Left hindlimb (tissue), 1 donor: ENCODE data around the gene SHROOM3.

Experiments used
- DNase-seq: peaks from one replicate; pipeline ENCODE4 v3.0.0-alpha.2; 2018

The SHROOM3 gene

GRCh38 chr4:76729460-76729859, 294.4 kb downstream of the SHROOM3 start:
- DNase-seq = no peak

GRCh38 chr4:76729980-76730379, 295.0 kb downstream of the SHROOM3 start:
- DNase-seq = no peak

- no peak for DNase-seq
Observed at GRCh38 chr4:76732246-76732645, 297.2 kb downstream of the SHROOM3 start.

DNA sequence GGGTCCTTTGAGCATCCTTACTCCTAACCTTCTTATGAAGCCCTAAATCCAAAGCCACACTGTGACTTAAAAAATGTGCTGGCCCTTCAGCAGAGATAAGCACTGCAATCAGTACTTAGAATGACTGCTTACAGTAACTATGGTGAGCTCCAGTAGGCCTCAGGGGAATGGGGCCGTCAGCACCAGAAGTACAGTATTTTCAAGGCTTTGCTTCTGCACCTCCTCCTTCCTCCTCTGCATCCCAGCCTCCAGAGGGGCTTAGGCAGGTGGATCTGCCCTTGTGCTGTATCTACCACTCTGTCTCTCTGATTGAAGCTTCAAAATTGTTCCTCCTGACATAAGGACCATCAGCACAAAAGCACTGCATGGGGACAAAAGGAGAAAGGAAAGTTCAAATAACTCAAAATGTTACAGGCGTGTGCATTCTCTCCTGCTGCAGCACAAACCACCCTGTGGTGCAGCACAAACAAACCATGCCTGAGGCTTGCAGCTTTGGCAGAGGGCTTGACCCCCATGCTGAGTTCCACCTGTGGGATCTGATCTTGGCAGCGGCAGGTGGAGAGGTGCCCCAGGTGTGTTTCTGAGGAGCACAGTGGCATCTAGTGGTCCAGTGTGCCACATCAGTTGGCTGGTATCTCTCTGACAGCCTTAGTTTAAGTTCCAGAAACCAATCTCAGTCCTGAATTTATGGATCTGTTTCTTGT, 298.2 kb downstream of the SHROOM3 start:
- no peak for DNase-seq

- DNase-seq = no peak
Observed at GRCh38 chr4:76736414-76736813, 301.4 kb downstream of the SHROOM3 start.

DNA sequence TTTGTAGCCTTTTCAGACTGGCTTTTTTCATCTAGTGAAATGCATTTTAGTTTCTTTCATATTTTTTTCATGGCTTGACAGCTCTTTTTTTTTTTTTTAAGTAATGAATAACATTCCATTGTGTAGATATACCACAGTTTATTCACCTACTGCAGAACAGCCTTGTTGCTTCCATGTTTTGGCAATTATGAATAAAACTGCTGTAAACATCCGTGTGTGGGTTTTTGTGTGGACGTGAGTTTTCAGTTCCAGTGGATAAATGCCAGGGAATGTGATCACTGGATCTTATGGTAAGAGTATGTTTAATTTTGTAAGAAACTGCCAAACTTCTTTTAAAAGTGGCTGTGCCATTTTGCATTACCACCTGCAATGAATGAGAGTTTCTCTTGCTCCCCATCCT, 302.2 kb downstream of the SHROOM3 start:
- DNase-seq = no peak

- no peak for DNase-seq
Observed at GRCh38 chr4:76737771-76738085, 302.7 kb downstream of the SHROOM3 start.

DNA sequence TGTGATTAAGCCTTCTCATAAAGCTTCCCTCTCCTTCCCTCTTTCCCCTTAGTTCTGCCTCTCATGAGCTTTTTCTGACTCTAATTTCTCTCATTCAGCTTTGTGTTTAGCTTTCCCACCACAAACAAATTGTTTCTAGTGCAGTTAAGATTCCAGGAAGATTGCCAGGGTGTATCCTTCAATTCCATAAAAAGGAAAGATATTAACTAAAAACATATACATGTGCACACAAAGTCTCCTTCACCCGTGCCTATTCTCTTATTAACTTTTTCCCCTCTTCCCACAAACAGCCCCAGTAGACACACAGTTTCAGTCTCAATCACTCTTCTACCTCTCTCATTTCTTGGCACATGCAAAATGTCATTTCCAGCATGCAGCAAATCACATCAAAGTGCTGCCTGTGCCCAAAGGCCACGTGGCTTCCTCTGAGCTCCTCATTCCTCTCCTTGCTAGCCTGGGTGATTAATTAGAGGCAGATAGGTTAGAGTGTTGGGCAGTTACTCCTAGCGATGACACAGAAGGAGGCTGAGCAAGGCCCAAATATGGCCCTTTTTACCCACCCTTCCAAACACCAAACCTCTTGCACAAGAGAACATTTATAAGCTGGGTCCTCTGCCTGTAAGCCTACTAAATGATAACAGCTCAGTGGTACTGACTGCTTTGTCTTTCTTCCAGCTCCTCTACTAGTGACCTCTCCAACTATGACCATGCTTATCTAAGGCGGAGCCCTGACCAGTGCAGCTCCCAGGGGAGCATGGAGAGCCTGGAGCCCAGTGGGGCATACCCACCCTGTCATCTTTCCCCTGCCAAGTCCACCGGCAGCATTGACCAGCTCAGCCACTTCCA, 303.3 kb downstream of the SHROOM3 start:
- no peak for DNase-seq

GRCh38 chr4:76740192-76740591, 305.2 kb downstream of the SHROOM3 start:
- DNase-seq = no peak

GRCh38 chr4:76740866-76741662, 306.0 kb downstream of the SHROOM3 start:
- no peak for DNase-seq

DNA sequence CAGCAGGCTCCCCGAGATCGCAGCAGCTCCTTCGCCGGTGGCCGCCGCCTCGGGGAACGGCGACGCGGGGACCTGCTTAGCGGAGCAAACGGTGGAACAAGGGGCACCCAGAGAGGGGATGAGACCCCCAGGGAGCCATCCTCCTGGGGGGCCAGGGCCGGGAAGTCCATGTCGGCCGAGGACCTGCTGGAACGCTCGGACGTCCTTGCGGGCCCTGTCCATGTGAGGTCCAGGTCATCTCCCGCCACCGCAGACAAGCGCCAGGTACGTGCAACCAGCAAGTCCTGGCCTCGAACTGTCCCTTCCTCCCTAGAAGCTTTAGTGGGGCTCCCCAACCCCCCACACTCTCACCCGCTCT, 306.6 kb downstream of the SHROOM3 start:
- no peak for DNase-seq

GRCh38 chr4:76744241-76744921, 309.4 kb downstream of the SHROOM3 start:
- no peak for DNase-seq

DNA sequence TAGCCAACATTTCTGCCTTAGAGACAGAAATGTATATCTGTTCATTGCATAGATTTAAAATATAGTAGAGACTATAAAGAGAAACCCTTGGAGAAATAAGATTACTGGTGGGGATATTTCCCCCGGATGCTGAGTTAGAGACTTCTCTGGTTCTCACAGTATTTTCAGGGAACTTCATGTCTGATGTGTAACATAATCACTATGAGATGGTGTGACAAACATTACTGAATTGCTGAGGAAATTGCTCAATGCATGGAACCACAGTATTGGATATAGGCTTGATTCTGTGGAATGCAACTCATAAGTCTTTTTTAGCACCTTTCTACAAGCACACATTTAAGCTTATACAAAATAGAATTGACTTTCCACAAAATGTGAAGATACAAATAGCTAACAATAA, 310.2 kb downstream of the SHROOM3 start:
- DNase-seq = no peak

GRCh38 chr4:76747563-76747962, 312.5 kb downstream of the SHROOM3 start:
- no peak for DNase-seq

DNA sequence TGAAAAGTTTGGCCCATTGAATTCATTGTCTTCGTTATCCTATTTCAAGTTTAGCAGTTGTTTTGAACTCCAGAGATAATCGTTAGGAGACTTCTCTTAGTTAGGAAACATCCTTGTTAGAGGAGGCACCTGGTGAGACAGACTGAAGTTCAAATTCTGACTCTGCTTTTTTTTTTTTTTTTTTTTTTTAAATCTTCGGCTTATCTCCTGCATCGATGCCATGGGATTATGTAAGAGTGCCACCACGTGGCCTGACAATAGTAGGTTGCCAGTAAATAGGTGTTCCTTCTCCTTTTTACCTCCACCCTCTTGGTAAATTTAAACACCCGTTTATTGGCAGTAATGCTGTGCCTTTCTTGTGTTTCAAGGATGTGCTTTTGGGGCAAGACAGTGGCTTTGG, 313.6 kb downstream of the SHROOM3 start:
- no peak for DNase-seq

DNA sequence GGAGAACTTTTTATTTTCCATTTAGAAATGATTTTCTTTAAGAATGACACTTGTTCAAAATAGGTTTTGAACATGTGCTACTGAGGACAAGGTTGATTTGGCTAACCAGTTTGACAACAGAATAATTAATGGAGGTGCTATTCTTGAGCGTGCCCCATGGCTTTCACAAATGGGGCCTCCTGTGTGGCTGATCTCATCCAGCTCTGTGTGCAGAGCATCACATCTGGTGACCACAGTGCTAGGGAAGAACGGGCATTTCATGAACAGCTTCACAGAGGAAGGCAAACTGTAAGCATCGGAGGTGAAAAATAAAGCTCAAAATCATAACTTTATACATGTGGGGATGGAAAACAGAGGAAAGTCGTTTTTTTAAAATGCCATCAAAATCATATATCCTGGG, 314.3 kb downstream of the SHROOM3 start:
- no peak for DNase-seq

- DNase-seq = no peak
Observed at GRCh38 chr4:76750716-76751115, 315.7 kb downstream of the SHROOM3 start.

- DNase-seq = no peak
Observed at GRCh38 chr4:76751612-76752343, 316.7 kb downstream of the SHROOM3 start.

GRCh38 chr4:76752861-76753501, 318.0 kb downstream of the SHROOM3 start:
- no peak for DNase-seq

DNA sequence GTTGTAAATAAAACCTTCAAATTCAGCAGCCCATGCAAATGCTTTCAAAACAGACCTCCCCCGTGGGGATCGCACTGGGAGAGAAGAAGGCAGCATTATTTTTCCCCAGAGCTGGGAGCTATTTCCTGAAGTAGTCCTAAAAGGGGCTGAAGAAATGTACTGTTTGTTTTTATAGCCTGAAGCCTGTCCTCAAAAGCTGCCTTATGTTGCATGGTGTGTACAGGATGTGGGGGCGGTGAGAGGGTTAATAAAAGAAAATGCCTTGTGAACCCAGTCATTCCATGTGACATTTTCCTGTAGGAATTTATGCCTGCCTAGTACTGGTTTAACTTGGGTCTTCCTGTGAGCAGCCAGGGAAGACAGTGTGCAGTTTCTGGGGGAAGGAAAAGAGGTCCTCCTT, 318.8 kb downstream of the SHROOM3 start:
- no peak for DNase-seq

GRCh38 chr4:76754439-76754838, 319.4 kb downstream of the SHROOM3 start:
- no peak for DNase-seq

GRCh38 chr4:76755756-76756155, 320.7 kb downstream of the SHROOM3 start:
- DNase-seq = no peak
